ENCODE measurements around the gene KRTAP27-1.

DNA sequence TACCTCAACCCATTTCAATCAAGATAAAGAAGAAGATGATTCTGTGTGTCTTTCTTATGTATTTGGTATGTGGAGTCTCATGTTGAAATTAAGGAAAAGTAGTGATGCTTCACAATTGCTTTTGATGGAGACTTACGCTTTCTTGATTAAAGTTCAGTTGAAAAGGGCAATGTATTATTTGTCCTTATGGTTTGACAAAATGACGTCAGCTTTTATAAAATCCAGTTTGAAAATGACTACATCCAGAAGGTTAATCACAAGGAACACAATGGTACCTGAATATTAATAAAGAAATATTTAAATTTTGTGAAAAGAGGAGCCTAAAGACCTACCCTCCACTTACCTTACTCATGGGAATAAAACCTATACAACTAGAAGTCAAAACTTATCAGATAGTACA lies 21.8 kb downstream of the KRTAP27-1 start:
- TF ChIP-seq, protein P1, sequence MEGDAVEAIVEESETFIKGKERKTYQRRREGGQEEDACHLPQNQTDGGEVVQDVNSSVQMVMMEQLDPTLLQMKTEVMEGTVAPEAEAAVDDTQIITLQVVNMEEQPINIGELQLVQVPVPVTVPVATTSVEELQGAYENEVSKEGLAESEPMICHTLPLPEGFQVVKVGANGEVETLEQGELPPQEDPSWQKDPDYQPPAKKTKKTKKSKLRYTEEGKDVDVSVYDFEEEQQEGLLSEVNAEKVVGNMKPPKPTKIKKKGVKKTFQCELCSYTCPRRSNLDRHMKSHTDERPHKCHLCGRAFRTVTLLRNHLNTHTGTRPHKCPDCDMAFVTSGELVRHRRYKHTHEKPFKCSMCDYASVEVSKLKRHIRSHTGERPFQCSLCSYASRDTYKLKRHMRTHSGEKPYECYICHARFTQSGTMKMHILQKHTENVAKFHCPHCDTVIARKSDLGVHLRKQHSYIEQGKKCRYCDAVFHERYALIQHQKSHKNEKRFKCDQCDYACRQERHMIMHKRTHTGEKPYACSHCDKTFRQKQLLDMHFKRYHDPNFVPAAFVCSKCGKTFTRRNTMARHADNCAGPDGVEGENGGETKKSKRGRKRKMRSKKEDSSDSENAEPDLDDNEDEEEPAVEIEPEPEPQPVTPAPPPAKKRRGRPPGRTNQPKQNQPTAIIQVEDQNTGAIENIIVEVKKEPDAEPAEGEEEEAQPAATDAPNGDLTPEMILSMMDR (IDR thresholded peaks at IDR 0.05) = no peak
- TF ChIP-seq POLR2A (IDR thresholded peaks at IDR 0.05) = no peak

Measured in gastroesophageal sphincter (tissue), 3 donors.